Measurements from ENCODE around the gene MFGE8.

Gene MFGE8

DNA sequence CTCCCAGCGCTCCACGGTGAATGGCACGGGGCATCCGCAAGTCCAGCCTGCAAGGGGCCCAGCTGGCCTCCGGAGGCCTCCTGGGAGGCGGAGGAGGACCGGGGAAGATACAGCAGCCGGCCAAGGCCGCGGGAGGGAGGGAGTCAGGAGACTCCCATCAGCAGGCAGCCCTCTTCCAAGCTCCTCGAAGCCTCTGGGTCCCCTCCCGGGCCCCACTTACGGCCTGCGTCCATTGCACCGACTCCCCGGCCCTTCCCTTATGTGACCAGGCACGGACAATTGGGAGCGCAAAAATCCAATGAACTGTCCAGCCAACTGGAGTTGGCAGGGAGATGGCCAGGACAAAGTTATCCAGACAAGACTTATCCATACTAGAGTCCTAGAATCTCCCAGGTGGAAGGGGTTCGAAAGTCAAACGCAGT lies 668 bp downstream of the MFGE8 start:
- DNase-seq (ENCODE audit: insufficient read length) (no peak), FAIRE-seq (no peak)
- TF ChIP-seq TAF1 (IDR thresholded peaks at IDR 0.05; ENCODE audit: borderline replicate concordance, low read depth, low read length), result no peak
- TF ChIP-seq POLR2AphosphoS5 (IDR thresholded peaks at IDR 0.05; ENCODE audit: low read depth, low read length), result no peak
- no peak for TF ChIP-seq POLR2A (IDR thresholded peaks at IDR 0.05; ENCODE audit: low read depth, low read length)

DNA sequence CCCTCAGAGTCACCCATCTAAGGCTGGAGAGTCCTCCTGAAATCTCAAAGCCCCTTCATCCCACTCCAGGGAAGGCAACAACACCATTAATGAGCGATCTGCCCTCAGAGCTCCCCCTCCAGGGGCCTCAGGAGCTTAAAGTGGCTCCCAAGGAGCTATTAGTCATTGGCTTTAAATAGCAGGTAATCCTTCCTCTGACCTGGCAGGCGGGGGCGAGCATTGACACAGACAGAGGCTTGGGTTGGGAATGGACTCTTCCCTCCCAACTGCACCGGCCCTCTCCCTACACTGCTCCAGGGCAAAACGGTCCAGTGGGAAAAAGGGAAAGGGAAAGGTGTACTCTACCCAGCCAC lies 1.4 kb downstream of the MFGE8 start:
- FAIRE-seq (no peak), DNase-seq (ENCODE audit: insufficient read length) (no peak)
- no peak for TF ChIP-seq TAF1 (IDR thresholded peaks at IDR 0.05; ENCODE audit: borderline replicate concordance, low read depth, low read length)
- TF ChIP-seq POLR2AphosphoS5 (IDR thresholded peaks at IDR 0.05; ENCODE audit: low read depth, low read length), result no peak
- no peak for TF ChIP-seq POLR2A (IDR thresholded peaks at IDR 0.05; ENCODE audit: low read depth, low read length)

DNA sequence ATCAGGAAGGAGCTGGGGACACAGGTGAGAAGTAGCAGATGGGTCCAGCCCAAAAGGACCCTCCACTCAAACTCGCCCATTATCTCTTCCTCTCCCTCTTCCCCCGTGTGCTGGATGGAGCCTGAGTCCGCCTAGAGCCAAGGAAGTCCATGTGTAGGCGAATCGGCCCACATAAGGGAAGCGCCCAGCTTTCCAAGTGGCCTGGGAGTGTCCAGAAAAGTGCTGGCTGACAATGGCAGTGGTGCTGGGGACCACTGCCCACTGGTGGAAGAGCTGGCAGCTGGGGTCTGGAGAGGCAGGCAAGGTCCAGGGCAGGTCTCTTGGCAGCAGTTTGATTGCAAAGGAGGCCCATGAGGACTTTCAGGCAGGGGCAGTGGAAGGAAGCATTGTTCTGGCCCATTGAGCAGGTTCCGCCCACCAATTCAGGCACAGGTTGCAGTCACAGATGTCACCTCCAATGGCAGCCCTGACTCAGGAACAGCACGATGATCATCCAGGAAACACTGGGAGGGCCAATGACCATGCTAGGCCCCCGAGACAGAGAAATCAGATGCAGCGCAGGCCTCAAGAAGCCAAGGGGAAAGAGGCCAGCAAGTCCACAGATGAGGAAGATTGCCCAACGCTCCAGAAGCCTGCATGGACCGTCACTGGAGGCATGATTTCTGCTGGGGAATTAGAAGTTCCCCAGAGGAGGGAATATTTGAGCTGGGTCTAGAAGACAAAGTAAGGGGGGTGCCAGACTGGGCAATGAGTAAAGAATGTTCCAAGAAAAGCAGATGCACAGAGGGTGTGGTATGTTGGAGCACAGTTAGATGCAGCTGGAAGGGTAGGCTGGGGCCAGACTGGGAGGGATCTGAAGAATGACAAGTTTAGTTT lies 3.0 kb downstream of the MFGE8 start:
- FAIRE-seq, result no peak
- no peak for DNase-seq (ENCODE audit: insufficient read length)
- TF ChIP-seq POLR2AphosphoS5 (IDR thresholded peaks at IDR 0.05; ENCODE audit: low read depth, low read length) (no peak), TAF1 (IDR thresholded peaks at IDR 0.05; ENCODE audit: borderline replicate concordance, low read depth, low read length) (no peak), POLR2A (IDR thresholded peaks at IDR 0.05; ENCODE audit: low read depth, low read length) (no peak)

DNA sequence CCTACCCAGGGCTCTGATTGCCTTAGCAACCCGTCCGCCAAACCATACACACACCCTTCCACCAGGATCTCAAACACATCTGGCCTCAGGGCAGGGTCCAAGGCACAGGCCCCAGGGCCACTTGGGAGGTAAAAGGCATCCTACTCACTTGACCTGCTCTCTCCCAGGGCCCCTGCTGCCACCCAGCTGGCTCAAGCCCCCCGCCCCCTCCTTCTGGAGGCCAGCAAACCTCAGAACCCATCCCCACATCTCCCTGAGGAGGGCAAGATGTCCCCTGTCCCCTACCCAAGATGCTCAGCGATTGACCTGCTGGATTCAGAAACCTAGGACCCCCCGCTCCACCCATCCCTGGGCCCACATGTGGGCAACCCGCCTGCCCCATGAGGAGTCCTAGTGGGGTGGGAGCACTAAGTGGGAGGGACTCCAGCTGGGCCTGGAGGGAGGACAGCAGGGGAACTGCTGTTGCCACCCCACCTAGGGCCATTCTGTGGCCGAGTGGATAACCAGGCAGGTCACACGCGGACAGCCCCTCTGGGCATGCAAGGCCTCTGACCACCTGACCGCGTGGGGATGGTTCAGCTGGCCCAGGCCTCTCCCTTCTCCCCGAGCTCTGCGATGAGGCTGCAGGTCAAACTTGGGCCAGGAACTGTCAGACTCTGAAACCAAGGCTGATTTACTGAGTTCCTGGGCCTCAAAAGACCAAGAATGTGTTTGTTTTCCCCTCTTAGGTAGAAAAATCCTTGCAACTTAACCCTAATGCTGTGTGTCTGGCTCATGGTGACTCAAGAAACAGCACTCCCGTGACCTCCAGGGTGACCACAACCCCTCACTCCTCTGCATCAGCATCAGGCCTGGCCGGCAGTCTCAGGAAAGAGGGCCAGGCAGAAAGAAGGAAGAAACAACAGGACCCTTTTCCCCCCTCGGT lies 4.2 kb downstream of the MFGE8 start:
- DNase-seq (ENCODE audit: insufficient read length) (no peak), FAIRE-seq (no peak)
- no peak for TF ChIP-seq TAF1 (IDR thresholded peaks at IDR 0.05; ENCODE audit: borderline replicate concordance, low read depth, low read length)
- no peak for TF ChIP-seq POLR2A (IDR thresholded peaks at IDR 0.05; ENCODE audit: low read depth, low read length)
- no peak for TF ChIP-seq POLR2AphosphoS5 (IDR thresholded peaks at IDR 0.05; ENCODE audit: low read depth, low read length)

DNA sequence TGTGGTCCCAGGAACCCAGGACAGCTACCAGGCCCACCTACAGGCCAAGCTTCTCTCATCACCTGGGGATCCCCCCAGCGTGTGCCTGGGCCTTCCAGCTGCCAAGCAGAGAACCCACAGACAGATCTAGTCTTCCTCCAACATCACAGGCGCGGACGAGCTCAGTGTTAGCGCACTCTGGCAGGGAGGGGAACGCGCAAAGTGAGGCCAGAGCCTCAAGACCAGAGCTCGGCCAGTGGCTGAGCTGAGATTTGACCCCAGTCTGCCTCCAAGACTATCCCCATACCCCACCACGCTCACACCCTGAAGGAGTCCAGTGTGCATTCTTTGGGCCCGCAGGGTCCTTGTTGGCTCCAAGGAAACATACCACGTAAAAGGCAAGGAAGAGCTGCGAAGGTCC lies 5.1 kb downstream of the MFGE8 start:
- TF ChIP-seq POLR2AphosphoS5 (IDR thresholded peaks at IDR 0.05; ENCODE audit: low read depth, low read length) (no peak), POLR2A (IDR thresholded peaks at IDR 0.05; ENCODE audit: low read depth, low read length) (no peak), TAF1 (IDR thresholded peaks at IDR 0.05; ENCODE audit: borderline replicate concordance, low read depth, low read length) (no peak)
- DNase-seq (ENCODE audit: insufficient read length) (no peak), FAIRE-seq (no peak)

DNA sequence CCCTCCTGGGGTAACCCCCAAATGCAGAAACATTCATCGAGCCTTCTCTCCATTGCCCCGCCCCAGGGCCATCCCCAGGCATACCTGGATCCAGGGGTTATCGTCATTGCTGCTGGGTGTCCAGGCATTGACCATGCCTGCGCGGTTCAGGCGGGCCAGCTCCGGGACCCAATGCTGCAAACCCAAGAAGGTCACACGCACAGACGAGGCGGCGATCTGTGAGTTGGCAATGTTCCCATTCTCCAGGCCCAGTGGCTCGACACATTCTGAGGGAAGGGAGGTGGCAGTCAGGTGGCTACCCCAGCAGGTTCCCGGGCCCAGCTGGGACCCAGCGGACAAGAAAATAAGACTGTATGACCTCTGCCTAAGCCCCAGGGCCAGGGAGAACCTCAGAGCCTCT lies 6.1 kb downstream of the MFGE8 start:
- no peak for TF ChIP-seq POLR2A (IDR thresholded peaks at IDR 0.05; ENCODE audit: low read depth, low read length)
- no peak for DNase-seq (ENCODE audit: insufficient read length)
- no peak for FAIRE-seq

DNA sequence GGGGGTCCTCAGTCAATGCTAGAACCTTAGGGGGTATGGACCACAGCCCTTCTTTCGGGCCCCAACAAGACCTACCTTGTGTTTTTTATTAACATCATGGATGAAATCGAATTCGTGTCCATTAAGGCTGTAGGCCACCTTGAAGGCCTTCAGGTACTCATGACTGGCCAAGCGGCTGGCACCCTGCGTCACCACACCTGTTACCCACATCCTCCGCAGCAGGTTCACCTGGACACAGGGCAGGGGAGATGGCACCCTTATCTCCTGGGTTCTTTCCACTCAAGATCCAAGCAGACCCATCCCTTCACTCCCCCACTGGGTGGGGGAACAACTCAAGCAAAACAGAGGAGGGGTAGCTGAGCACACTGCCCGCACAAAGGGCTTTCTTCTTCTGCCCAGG lies 6.6 kb downstream of the MFGE8 start:
- FAIRE-seq (no peak), DNase-seq (ENCODE audit: insufficient read length) (no peak)
- TF ChIP-seq POLR2AphosphoS5 (IDR thresholded peaks at IDR 0.05; ENCODE audit: low read depth, low read length) (no peak), POLR2A (IDR thresholded peaks at IDR 0.05; ENCODE audit: low read depth, low read length) (no peak), TAF1 (IDR thresholded peaks at IDR 0.05; ENCODE audit: borderline replicate concordance, low read depth, low read length) (no peak)

DNA sequence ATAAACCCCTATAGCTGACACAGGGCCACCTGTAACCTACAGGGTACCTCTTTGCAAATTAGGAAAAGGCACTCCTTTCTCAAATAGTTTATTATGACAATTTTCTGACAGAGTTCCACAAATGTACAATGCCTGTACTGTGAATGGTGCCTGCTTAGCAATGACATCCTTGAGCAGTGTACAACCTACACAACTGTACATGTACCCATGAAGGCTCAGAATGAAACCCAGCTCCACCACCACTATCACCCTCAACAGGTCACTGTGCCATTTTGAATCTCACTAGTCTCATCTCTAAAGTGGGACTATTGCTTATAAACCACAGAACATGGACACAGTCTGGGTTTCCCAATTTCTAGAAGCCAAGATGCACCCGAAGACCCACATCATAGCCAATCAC lies 7.0 kb downstream of the MFGE8 start:
- no peak for TF ChIP-seq POLR2A (IDR thresholded peaks at IDR 0.05; ENCODE audit: low read depth, low read length)
- no peak for TF ChIP-seq TAF1 (IDR thresholded peaks at IDR 0.05; ENCODE audit: borderline replicate concordance, low read depth, low read length)
- no peak for TF ChIP-seq POLR2AphosphoS5 (IDR thresholded peaks at IDR 0.05; ENCODE audit: low read depth, low read length)
- FAIRE-seq, result no peak
- no peak for DNase-seq (ENCODE audit: insufficient read length)

DNA sequence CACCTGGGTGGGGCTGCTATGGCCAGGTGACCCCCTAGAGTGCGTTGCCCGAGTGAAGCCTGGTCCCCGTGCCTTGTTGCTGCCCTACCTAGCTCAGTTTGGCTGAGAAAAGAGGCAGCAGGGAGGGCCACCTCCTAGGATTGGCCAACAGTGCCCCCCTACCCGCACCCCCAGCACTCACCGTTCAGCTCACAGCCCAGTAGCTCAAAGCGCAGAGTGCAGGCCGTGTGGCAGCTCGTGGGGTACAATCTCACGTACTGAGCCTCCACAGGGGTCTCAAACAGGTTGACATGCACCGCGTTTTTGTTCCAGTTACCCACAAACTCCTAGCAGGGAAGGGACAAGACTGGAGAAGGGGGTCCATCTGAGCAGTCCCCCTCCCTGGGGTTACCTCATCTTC lies 7.6 kb downstream of the MFGE8 start:
- FAIRE-seq (no peak), DNase-seq (ENCODE audit: insufficient read length) (peak; percentile 2)
- no peak for TF ChIP-seq POLR2A (IDR thresholded peaks at IDR 0.05; ENCODE audit: low read depth, low read length)
- no peak for TF ChIP-seq POLR2AphosphoS5 (IDR thresholded peaks at IDR 0.05; ENCODE audit: low read depth, low read length)
- no peak for TF ChIP-seq TAF1 (IDR thresholded peaks at IDR 0.05; ENCODE audit: borderline replicate concordance, low read depth, low read length)

DNA sequence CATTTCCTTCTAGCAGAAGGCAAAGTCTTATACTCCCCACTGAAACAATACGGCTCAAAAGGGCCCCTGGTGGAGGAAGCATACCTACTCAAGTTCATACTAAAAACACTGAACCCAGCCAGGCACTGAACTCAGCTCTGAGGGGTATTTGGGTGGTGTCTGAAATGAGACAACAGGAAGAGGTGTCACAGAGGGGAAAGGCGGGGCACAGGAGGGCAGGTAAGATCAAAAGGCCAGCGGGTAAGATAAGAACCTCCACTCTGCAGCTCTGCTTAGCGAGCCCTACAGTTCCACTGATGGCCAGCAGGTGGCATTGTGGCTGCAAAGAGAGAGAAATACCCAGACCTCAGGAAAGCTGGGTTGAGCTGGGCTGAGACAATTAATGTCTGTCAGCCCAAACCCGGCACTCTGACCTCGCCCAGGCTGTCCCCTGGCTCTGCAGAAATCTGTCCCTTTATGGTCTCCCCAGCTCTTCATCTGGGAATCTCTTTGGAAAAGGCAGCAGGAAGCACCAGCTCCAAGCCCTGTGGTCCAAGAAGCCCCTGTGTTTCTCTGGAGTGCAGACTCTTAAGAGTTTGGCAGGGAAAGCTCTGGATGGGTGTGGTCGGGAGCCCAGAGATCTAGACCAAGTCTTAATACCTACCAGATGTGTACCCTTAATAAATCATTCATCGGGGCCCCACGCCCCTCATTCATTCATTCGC lies 8.4 kb downstream of the MFGE8 start:
- FAIRE-seq (peak; percentile 77), DNase-seq (ENCODE audit: insufficient read length) (peak; percentile 63)
- no peak for TF ChIP-seq TAF1 (IDR thresholded peaks at IDR 0.05; ENCODE audit: borderline replicate concordance, low read depth, low read length)
- no peak for TF ChIP-seq POLR2AphosphoS5 (IDR thresholded peaks at IDR 0.05; ENCODE audit: low read depth, low read length)
- no peak for TF ChIP-seq POLR2A (IDR thresholded peaks at IDR 0.05; ENCODE audit: low read depth, low read length)

DNA sequence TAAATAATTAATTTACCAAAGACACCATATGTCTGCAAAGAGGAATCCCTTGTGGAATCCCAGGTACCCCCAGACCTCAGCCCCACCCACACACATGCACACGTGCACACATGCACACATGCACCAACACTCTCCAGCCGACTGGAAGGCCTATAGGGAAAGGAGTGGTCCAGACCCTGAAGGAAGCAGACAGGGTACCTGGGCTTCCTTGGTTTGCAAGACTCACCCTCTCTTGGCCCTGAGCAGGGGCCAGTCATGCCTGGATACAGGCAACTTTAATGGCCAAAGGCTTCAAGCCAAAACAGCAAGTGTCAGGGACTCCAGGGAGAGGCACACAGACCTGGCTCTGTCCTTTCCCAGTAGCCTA lies 8.9 kb downstream of the MFGE8 start:
- TF ChIP-seq POLR2A (IDR thresholded peaks at IDR 0.05; ENCODE audit: low read depth, low read length) (no peak), POLR2AphosphoS5 (IDR thresholded peaks at IDR 0.05; ENCODE audit: low read depth, low read length) (no peak)
- FAIRE-seq (no peak), DNase-seq (ENCODE audit: insufficient read length) (peak; percentile 1)

Data from GM12892 (cell line).